ENCODE results near the gene TSPAN33.

The TSPAN33 gene

DNA sequence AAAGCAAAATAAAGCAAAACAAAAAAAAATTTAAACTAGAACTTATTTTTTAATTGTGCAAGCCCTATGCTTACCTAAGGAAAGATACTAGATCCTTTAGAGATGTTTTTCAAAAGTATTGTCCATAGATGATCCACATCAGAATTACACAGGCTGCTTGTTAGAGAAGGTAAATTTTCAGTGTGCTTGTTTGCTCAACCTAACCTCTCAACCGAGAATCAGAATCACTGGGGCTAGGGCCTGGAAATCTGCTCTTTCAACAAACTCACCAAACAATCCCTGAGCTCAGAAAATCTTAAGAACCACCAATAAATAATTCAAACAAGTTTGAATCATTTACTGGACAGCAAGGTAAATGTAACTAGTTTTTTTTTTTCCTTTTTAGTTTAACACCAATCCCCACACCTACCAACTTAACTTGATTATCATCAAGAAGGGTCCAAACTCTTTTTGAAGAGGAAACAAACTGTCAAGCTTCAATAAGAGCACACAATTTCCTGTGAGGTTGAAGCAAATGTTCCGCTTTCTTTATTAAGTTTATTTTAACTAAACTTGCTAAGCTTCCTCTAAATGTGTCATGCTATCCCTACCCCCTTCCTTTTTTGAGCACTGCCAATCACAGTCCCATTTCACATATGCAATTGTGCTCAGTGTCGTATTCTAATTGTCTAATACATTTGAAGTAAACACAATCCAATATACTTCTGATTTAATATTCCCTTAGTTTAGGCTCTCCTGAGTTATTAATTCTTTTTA, 7.4 kb upstream of the TSPAN33 start:
- DNase-seq (ENCODE audit: low read depth, low spot score): no peak

DNA sequence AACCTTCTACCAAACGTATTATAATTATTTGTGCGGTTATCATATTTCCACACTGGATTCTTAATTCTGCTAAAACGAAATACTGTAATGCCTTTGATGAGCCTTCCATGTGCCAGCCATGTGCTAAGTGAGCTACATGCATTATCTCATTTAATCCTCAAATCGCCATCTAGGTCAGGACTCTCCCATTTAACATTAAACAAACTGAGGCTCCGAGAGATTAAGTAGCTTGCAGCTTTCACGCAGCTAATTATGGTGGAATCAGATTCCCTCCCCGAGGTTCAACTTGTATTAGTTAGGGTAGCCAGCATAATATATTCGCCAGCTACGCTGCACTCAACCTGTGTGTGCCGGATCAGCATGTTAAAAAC, 798 bp upstream of the TSPAN33 start:
- DNase-seq (ENCODE audit: low read depth, low spot score): no peak

DNA sequence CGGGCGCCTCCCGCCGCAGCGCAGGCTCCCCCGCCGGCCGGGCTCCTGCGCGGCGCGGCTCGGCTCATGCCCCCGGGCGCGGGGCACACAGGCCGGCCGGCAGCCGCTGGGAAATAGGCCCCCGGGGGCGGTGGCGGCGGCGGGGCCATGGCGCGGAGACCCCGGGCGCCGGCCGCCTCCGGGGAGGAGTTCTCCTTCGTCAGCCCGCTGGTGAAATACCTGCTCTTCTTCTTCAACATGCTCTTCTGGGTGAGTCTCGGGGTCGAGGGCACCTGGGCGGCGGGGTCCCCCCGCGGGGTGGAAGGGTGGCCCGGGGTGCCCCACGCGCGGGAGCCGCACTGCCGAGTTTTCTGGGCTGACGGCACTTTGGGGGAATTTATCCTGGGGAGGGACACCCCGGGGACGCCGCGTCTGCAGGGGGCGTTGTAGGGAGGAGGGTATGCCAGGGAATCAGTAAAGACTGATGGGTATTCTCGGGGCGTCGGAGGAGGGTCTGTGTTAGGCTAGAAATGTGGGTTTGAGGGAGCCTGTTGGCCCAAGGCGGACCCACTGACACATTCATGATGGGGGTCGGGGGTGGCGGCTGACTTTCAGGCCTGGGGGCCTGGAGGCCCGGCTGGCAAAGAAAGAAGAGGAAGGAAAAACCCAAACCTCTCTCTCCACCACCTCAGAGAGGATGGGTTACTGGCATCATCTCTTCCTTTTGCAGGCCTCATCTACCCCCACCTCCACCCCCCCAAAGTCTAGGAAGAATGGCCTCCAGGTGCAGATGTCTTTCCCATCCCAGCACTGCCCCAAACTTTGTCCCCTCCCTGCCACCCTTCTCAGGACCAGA, 544 bp downstream of the TSPAN33 start:
- DNase-seq (ENCODE audit: low read depth, low spot score): no peak

DNA sequence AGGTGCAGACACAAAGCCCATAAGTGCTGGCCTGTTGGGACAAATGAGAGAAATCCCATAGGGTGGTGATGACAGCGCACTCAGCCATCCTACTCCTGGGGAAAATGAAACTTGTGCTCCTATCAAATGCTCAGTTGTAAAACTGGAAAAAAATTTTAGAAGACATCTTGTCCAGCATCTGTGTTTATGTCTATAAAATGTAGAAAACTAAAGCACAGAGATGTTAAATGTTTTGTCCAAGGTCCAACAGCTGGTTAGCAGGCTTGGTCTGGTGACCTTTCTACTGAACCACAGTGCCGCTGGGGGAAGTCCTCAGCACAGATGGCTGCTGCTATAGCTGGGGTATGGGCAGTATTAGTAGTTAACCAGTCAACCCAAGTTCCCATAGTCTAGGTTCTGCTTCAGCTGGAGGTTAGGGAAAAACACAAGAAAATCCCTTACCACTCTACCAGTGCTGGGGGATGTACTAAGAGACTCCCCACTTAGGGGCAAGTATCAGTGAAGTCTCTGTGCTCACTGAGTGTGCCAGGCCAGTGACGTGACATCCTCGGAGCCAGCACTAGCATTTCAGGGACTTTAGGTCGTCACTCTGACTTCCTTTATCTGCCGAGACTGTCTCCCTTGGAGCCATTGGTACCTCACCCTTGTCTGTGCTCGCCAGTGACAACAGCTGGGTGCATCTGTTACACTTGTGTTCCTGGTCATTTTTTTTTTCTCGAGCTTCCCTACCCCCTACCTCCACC, 1.9 kb downstream of the TSPAN33 start:
- DNase-seq (ENCODE audit: low read depth, low spot score): no peak

DNA sequence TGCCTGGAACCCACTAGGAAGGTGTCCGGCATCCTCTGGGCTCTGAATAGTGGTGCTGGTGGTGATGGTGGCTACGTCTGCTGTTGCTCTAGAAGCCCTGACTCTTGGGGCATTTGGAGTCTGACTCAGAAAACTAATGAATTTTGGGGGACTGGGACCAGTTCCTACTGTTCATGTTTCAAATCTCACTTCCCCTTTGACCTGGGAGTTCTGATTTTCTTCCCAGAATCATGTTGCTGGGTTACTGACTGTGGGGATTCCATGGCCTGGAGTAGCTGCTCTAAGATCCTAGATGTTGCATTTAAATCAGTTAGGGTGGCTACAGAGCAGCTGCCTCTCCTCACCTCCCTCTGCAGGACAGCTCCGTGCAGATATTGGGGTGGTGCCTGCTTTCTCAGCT, 3.2 kb downstream of the TSPAN33 start:
- no peak for DNase-seq (ENCODE audit: low read depth, low spot score)

DNA sequence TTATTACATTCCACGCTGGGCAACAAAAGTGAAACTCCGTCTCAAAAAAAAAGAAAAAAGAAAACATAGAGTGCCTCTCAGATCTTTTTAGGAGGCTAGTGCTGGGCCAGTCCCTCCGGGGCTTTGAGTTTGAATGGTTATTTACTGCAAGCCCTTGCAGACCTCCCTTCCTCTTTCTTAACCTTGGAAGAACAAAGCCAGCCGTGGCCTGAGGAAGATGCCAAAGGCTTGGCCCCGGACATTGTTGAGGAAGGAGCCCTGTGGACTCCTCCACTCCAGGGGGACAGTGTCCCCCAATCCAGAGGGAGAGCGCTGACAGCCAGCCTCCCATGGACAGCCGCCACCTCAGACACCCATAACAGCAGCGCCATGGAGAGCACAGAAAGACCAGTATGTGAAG, 5.0 kb downstream of the TSPAN33 start:
- DNase-seq (ENCODE audit: low read depth, low spot score): no peak

DNA sequence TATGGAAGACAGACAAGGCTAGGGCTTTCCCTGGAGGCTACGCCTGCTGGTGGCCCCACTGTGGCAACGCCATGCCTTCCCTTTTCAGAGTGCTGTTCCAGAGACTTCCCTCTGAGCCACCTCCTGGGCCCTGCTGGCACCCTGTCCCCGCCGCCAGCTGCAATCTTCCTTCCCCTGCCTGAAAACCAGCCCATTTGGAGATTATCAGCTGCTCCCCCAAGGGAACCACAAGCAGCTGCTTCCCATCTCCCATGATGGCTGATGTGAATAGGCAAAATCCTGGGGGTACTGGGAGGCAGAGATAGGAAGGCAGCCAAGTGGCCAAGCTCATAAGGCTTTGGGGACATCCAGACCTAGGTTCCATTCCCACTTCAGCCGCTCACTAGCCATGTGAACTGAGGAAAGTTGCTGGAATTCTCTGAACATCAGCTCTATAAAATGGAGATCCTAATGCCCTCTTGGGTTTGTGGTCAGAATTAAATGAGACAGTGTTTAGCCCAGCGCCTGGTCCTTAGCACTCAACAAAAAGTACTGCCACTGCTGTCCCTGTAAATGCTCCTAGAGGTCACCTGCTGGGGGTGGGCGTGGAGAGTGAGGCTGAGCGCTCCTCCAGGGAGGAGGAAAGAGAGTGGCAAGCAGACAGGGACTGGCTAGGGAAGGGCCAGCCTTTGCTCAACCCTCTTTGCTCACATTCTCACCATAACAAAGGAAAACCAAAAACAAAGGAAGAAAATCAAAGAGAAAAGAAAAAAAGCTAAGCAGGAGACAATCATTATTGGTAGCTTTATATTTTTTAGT, 5.9 kb downstream of the TSPAN33 start:
- no peak for DNase-seq (ENCODE audit: low read depth, low spot score)

DNA sequence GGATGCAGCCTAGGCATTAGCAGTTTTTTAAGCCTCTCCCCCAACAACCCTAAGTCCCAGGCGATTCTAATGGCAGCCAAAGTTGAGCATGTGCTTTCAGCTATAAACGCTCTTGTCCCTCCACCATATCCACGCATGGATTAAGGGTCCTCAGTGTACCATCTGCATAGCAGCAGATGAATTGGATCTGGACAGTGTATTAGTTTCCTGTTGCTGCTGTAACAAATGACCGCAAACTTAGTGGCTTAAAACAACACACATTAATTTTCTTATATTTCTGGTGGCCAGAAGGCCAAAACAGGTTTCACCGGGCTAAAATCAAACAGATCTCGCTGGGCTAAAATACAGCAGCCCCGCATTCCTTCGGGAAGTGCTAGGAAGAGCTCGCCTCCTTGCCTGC, 13.1 kb downstream of the TSPAN33 start:
- DNase-seq (ENCODE audit: low read depth, low spot score): no peak

DNA sequence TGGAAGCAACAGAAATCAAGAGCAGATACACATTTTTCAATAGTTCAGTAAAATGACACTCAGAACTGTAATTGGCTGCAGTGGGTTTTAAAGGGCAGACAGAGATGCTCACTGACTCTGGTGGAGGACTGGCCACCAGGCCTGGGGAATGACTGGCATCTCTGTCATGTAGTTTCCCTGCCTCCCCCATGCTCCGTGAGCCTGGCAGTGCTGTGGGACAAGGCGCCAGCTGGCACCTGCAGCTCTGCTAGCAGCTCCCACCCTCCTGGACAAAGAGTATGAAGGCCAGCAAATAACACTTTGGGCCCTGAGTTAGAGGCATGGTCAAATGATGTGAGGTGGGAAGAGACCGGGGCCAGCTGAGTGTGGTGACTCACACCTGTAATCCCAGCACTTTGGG, 15.0 kb downstream of the TSPAN33 start:
- no peak for DNase-seq (ENCODE audit: low read depth, low spot score)

DNA sequence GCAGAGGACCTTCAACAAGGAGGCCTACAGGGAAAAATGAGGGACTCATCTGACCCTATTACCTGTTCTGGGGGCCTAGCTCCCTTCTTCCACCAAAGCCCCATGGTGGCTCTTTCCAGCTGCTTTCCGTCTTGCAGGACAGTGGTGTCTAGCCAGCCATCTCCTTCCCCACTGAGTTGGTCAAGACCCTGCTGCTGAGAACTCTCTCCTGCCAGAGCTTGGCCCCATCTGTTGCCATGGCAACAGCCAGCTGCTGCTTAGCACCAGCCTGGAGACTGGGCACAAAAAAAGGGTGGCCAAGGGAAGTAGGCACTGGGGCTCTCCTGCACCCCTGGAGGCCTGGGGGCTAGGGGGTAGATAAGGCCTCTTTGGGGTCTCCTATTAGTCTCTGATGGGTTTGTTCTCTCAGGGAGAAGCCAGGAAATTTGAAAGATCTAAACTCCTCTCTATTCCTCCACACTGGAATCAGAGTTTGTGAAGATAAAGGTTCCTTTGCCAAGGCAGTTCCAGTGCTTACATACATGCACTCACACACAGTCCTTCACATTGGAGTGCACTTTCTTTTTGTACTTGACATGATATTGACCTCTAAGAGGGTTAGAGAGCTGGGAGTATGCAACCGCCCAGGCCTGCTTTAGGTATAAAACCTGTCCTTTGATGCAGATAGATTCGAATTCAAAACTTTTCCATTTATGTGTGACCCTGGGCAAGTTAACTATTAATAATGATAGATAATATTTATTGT, 15.8 kb downstream of the TSPAN33 start:
- DNase-seq (ENCODE audit: low read depth, low spot score): no peak

DNA sequence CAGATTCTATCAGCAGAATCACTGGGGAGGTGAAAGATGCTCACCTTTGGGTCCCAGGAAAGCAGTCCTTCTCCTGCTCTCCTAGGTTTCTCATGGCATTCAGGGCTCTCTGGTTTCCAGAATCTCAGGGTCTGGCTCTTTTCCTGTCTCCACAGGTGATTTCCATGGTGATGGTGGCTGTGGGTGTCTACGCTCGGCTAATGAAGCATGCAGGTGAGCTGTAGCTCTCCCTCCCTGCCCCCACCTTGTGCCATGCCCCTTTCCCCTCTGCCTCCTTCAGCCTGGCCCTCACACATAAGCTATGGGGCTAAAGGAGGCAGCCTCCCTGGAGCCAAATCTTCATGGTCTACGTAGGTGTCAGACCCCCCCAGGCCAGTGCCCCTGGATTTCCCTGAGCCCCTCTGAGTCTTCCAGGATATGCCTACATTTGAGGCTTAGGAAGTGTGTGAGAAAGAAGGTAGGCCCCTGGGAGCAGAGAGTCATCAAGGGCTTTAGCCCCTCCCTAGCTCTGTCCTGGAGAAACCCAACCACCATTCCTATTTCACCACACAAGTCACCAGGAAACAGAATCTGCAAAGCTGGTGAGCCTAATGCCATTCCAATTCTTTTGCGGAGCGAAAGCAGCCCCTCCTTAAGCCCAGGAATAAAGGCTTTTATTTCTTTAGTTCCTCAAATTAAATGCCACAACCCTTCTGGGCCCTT, 17.2 kb downstream of the TSPAN33 start:
- no peak for DNase-seq (ENCODE audit: low read depth, low spot score)

DNA sequence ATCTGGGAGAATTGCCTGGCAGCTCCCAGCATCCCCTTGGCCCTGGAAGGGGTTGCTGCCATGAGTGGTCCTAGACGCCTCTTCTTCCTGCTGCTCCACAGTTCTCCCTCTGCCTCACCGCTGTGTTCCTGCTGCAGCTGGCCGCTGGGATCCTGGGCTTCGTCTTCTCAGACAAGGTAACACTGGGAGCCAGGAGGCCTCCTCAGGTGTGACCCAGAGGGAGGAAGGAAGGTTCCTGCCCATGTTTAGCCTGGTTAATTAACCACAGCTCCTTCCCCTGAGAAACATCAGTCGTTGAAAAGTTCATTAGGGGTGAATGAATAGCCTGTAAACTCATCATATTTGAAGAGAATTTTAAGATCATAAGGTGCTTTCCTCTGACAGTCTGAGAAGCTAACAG, 18.2 kb downstream of the TSPAN33 start:
- DNase-seq (ENCODE audit: low read depth, low spot score): no peak

DNA sequence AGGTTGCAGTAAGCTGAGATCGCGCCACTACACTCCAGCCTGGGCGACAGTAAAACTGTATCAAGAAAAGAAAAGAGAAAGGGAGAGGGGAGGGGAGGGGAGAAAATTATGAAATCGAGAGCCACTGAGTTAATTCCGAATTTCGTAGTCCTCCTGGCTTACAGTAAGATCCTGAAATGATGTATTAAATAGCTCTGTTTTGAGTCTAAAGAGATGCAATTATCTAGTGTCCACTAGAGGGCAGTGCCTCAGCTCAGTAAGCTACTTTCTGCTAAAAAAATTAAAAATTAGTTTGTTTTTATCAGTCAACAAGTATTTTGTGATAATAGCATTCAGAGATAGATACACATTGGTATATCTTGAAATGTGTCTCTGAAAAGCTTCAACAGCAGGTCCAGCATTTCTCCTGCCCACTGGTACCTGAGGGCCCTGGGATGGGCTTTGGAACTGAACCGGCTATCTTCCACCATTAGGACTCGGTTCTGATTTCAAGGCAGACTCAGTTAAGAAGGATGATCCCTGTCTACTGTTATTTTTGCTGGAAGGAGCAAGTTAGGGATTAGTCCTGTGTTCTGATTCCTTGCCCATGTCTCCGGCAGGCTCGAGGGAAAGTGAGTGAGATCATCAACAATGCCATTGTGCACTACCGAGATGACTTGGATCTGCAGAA, 19.5 kb downstream of the TSPAN33 start:
- no peak for DNase-seq (ENCODE audit: low read depth, low spot score)

DNA sequence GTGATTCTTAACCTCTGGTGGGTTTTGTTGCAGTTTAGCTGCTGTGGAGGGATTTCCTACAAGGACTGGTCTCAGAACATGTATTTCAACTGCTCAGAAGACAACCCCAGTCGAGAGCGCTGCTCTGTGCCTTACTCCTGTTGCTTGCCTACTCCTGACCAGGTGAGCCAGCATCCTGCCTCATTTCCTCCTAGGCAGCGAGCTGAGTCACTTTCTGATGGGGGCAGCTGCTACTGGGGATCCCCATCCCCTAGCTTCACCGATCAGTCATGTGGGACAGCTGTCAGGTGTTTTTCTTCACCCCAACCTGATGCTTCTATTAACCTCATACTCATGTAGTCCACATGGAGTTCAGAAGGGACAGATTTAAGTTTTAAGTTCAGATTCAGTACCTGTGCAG, 22.2 kb downstream of the TSPAN33 start:
- DNase-seq (ENCODE audit: low read depth, low spot score): no peak

DNA sequence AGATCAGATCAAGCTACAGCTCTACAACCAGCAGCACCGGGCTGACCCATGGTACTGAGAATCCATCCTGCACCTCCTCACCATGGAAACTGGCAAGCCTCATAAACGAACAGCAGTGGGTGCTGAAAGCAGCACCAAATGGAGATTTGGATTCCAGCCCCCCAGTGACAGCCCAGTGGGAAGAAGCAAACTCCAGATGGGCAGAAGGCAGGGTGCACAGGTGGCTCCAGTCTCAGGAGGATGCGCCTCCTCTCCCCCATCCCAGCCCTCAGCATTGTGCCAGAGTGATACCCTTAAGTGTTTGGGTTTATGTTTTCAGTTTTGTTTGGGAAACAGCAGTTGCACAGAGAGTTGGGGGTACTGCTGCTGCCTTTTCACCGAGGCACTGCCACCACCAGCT, 23.3 kb downstream of the TSPAN33 start:
- DNase-seq (ENCODE audit: low read depth, low spot score): no peak

DNA sequence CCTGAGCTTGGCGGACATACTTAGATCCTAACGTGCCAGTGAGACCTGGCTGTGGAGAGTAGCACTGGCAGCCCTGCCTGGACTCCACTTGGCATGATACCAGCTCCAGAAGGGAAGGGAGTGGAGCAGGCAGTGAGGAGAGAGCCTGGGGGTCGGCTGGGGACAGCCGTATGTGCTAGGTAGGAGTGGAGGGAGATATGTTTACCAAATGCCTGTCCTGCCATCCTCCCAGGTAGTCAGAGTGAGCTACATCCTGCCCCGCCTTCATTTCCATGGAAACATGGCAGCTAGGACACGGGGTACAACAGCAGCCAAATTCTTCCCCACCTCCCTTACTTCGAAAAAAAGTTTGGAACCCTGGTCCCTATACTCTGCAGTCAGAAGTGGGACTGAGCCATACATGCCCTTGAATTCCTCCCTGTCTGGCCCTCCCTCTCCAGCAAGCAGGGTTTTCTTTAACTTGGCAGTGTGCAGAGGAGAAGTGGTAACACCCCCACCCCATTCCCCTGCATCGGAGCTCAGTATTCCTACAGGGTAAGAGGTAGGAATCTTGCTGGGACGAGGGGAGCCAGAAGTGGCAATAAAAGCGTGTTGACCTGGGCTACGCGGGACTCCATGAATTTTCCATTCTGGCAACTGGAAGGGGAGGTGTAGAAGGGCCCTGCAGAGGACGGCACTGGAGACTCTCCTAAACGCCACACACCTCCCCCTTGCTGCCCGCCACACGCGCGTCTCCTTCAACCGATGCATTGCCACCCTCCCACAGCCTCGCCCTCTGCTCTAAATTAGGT, 23.9 kb downstream of the TSPAN33 start:
- DNase-seq (ENCODE audit: low read depth, low spot score): no peak

DNA sequence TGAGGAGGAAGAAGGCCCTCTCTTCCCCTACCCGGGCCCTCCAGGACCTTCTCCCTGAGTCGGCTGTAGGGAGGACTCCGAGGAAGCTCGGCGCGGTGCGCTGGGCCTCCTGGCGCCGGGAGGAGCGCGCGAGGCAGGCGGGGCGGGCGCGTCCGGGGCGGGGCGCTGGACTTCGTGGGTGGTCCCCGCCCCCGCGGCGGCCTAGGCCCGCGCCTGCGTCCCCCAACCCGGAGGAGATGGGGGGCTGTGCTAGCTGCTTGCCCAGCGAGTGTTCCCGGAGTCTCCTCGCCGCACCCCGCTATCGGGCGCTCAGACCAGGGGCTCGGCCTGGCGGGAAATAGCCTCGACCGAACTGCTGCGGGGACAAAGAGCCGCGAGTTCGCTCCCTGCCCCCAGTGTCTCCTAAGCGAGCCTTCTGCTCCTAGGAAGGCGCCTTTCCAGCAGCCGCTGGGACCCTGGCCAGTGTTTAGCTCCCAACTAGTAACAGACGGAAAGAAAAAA, 24.7 kb downstream of the TSPAN33 start:
- no peak for DNase-seq (ENCODE audit: low read depth, low spot score)

DNA sequence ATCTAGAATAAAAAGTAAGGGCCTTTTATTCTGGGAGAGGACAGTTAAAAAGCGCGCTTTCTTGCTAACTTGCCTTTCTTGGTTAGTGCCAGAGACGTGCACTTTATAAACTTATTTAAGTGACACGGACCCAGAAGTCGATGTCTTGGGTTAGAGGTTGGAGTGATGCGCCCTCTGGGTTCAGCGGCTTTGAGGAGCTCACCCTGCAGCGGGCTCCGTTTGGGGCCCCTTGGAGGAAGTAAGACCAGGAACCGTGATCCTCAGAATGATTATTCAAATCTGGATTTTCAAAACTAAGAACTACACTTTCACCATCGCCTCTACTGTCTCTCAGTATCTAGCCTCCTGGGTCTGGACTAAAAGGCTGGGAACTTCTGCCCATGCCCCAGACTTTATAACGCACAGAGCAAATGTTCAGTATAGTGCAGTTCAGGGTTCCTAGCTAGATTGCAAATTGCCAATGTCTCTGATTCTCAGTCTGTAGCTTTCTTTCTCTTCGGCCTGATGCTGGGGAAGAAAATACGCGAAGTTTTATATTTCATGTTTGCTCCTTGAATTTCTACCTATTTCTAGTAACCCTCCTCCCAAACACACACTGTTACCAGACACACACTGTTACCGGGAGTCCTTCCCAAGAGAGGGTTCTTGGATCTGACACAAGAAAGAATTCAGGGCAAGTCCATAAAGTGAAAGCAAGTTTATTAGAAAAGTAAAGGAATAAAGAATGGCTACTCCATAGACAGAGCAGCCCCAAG, 25.4 kb downstream of the TSPAN33 start:
- DNase-seq (ENCODE audit: low read depth, low spot score): no peak
